ENCODE data around the gene RIMOC1. TPM values are rescaled to one million over a fixed set of nuclear protein-coding genes. Genes with fewer than 3 reads are reported as not detected.
"Not testable (repeated sequence)": the region's sequence is repeated elsewhere in the genome, so short reads cannot be mapped to it uniquely, and the experiment has no call there.

Gene RIMOC1
- total RNA-seq, 1 donor from 2014 or later, result 26.9 TPM

- intact Hi-C loops (cut with micrococcal nuclease), result not testable (repeated sequence)
Observed at GRCh38 chr5:41945332-41945955, 41.3 kb downstream of the RIMOC1 start.

- intact Hi-C loops (cut with micrococcal nuclease), result no loop called here
Observed at GRCh38 chr5:41951224-41951623, 47.1 kb downstream of the RIMOC1 start.

Other genes starting within 250 kb of the RIMOC1 start
- 50.7 and 55.0 TPM in 2 replicates for gene OXCT1, start 33.9 kb upstream of the RIMOC1 start, total RNA-seq
- 14.2 and 14.4 TPM in 2 replicates for gene FBXO4, start 20.9 kb downstream of the RIMOC1 start, total RNA-seq

All from T-helper 1 cell treated with Interleukin-12 subunit alpha and Interleukin-12 subunit beta and Interleukin-4 antibody, amounts not matched to agents 30 ng/mL and 1 ng/mL, for 36 hours (primary cell).